ENCODE measurements around the gene DNAAF1. TPM values are rescaled to one million over a fixed set of nuclear protein-coding genes. Genes with fewer than 3 reads are reported as not detected.

DNAAF1 gene
- total and polyA plus RNA-seq, 2 of the 8 experiments (the other 6 are each of a cell fraction or from before 2014, with no cell fraction given): 0.09 to 0.15 TPM

- Histone ChIP-seq H2BK12ac (ENCODE audit: low read depth, low read length) (no peak within 1 kb of the TSS), H4K91ac (replicated peaks; ENCODE audit: insufficient read length, low read length) (peak within 1 kb of the TSS; percentile 61), H3K36me3 (ENCODE audit: control insufficient read depth in 2 of 4, insufficient read depth in 4 of 4, low read length in 3 of 4) (peaks cover 0 to 3% (median 0%) of the 10 kb centered on the region in 4 experiments; a peak in 1 of 8 replicates), H2BK5ac (ENCODE audit: low read depth, low read length) (no peak within 1 kb of the TSS; the same call in 1 of the 2 replicates), H4K8ac (ENCODE audit: extremely low read depth, insufficient read depth, low read length) (peak within 1 kb of the TSS; percentile 81; the same call in 1 of the 2 replicates), H2AK5ac (ENCODE audit: low read depth, low read length) (no peak within 1 kb of the TSS), H3K4ac (replicated peaks; ENCODE audit: insufficient read length, low read depth, low read length) (peak within 1 kb of the TSS; percentile 66), H3K4me1 (replicated peaks in 1 of 4; ENCODE audit: control insufficient read depth in 3 of 4, insufficient read depth in 4 of 4, low read length in 3 of 4) (peaks cover 0 to 2% (median 0%) of the 10 kb centered on the region in 4 experiments; a peak in 1 of 7 replicates), H3K23me2 (ENCODE audit: low read depth, low read length) (peaks cover 6% of the 10 kb centered on the region), H3K9ac (replicated peaks in 1 of 4; ENCODE audit: extremely low read depth in 1 of 4, low read depth in 3 of 4, low read length in 3 of 4) (peak within 1 kb of the TSS; percentile 86 to 97 (median 90)), H3K14ac (ENCODE audit: insufficient read length) (no peak within 1 kb of the TSS), H2BK120ac (replicated peaks; ENCODE audit: low read depth, low read length) (peak within 1 kb of the TSS; percentile 72), H3K4me3 (ENCODE audit: extremely low read depth in 1 of 4, insufficient read depth in 2 of 4, low read depth in 3 of 4, low read length in 4 of 4) (peak within 1 kb of the TSS; percentile 69 to 92 (median 84)), H3K9me3 (ENCODE audit: insufficient read depth in 2 of 2, low read depth in 1 of 2, low read length in 1 of 2) (no peaks in the 10 kb centered on the region), H3K23ac (ENCODE audit: insufficient read length) (no peak within 1 kb of the TSS), H3K18ac (ENCODE audit: extremely low read depth, low read length) (peak within 1 kb of the TSS; percentile 65; the same call in 1 of the 2 replicates), H3K4me2 (ENCODE audit: insufficient read depth in 1 of 2, low read depth in 2 of 2, low read length in 2 of 2) (peak within 1 kb of the TSS; percentile 64 to 81), H4K5ac (ENCODE audit: insufficient read length, low read depth, low read length) (peak within 1 kb of the TSS; percentile 46), H4K20me1 (replicated peaks in 1 of 2; ENCODE audit: control insufficient read depth in 1 of 2, insufficient read depth in 2 of 2, low read length in 2 of 2) (peaks cover 0 to 5% of the 10 kb centered on the region in 2 experiments), H3K27ac (ENCODE audit: low read depth, low read length) (peak within 1 kb of the TSS; percentile 64), H3K79me2 (ENCODE audit: control insufficient read depth in 1 of 2, insufficient read depth in 2 of 2, low read length in 2 of 2) (peaks cover 0 to 41% of the 10 kb centered on the region in 2 experiments; a peak in 3 of 4 replicates), H3K56ac (replicated peaks; ENCODE audit: insufficient read length, low read depth, low read length) (peak within 1 kb of the TSS; percentile 30), H2AFZ (ENCODE audit: low read length) (peak within 1 kb of the TSS; percentile 84), H2BK20ac (ENCODE audit: low read length) (no peak within 1 kb of the TSS), H3K79me1 (ENCODE audit: low read depth, low read length) (peaks cover 6% of the 10 kb centered on the region), H3K27me3 (replicated peaks in 1 of 4; ENCODE audit: control insufficient read depth in 3 of 4, extremely low read depth in 1 of 4, insufficient read depth in 3 of 4, low read length in 3 of 4) (no peaks in the 10 kb centered on the region), H2BK15ac (ENCODE audit: low read length) (no peak within 1 kb of the TSS)
- POLR2A ChIA-PET (ENCODE audit: partially characterized antibody): interaction anchor here (0.5 to 4.6 kb wide), 26 partner anchors 10 to 252 kb away, joined by 3 to 19 read pairs (median 4); partner anchors contain the start of genes DNAAF1, HSDL1, SLC38A8 and TAF1C
- CTCF ChIA-PET (ENCODE audit: partially characterized antibody): interaction anchor here (0.5 to 6.0 kb wide), 19 partner anchors 10 to 1343 kb away, joined by 3 to 44 read pairs (median 3); partner anchors contain the start of gene TAF1C
- peak; percentile 91 to 99 for DNase-seq (ENCODE audit: low read depth in 1 of 2, low spot score in 2 of 2)
- FAIRE-seq: no peak
- 2% methylated on average over 71 of the region's 94 CpGs; no CpG with 5 or more reads in 1 of the 2 experiments for WGBS, 2 experiments (ENCODE audit: extremely low coverage in 1 of 2, insufficient coverage in 1 of 2, insufficient read length in 1 of 2, insufficient replicate concordance in 2 of 2, low coverage in 1 of 2, low lambda C conversion rate in 2 of 2, missing lambda C conversion rate in 1 of 2)
- TF ChIP-seq CTBP2 (IDR thresholded peaks at IDR 0.05; ENCODE audit: borderline replicate concordance, insufficient read depth, insufficient read length, low read length): no peak
- peak; percentile 92 for TF ChIP-seq BRCA1 (IDR thresholded peaks at IDR 0.05; ENCODE audit: low read depth, low read length)
- TF ChIP-seq RXRA (IDR thresholded peaks at IDR 0.05; ENCODE audit: insufficient read depth, low read depth, low read length): no peak
- TF ChIP-seq HDAC6 (IDR thresholded peaks at IDR 0.05; ENCODE audit: low read depth, low read length): no peak
- TF ChIP-seq SIX5 (IDR thresholded peaks at IDR 0.05; ENCODE audit: low read depth, low read length): no peak
- peak; percentile 84 for TF ChIP-seq MAX (IDR thresholded peaks at IDR 0.05)
- no peak for TF ChIP-seq SP1 (IDR thresholded peaks at IDR 0.05; ENCODE audit: low read depth, low read length)
- no peak for TF ChIP-seq NRF1 (IDR thresholded peaks at IDR 0.05; ENCODE audit: low read depth, low read length)
- TF ChIP-seq POLR2A (IDR thresholded peaks at IDR 0.05; ENCODE audit: control extremely low read depth in 1 of 2, low read depth in 2 of 2, low read length in 2 of 2): peak in 1 of 2 experiments; percentile 85; a peak in 2 of 3 replicates
- TF ChIP-seq GABPA (IDR thresholded peaks at IDR 0.05; ENCODE audit: borderline replicate concordance, insufficient read depth, low read length): no peak
- TF ChIP-seq SP4 (IDR thresholded peaks at IDR 0.05; ENCODE audit: low read length): 0 out of 2 replicates have a peak, but pooled peaks have one; percentile 37
- TF ChIP-seq TAF7 (optimal IDR thresholded peaks at IDR 0.05; ENCODE audit: borderline replicate concordance, low read depth, low read length): peak; percentile 85
Measured at GRCh38 chr16:84116720-84117493, 28.2 kb upstream of the DNAAF1 start, which contains the start of gene MBTPS1. Gene MBTPS1, minus strand, starts transcription at chr16:84116942. Its CDS starts 15,159 bp downstream, at chr16:84101783.

Data from H1 (cell line).